A549 (cell line): ENCODE data around the gene PARP12. TPM values are rescaled to one million over a fixed set of nuclear protein-coding genes. Genes with fewer than 3 reads are reported as not detected.
"Not testable (repeated sequence)": the region's sequence is repeated elsewhere in the genome, so short reads cannot be mapped to it uniquely, and the experiment has no call there.

ENCODE experiments used
- ATAC-seq, 2 experiments: fragments of 200-7000 bp in 1 of 2; fragments of >200 bp in 1 of 2; cut with Nextera tagmentation in 1 of 2; cut with Tn5 transposase in 1 of 2; 3 replicates each; pipeline versions ENCODE4 v1.8.0 to v1.9.1; 2018 to 2020; ENCODE audit warnings: mild to moderate bottlenecking in 1 of 2, moderate library complexity in 1 of 2
- CTCF ChIA-PET: fragments of 300-600 bp; sonication (Branson Sonifier 250); formaldehyde crosslinking; extraction: SDS; loops from one replicate; lab custom pipeline; 2021; ENCODE audit warnings: antibody characterized with exemption, inconsistent platforms; lab: Yijun Ruan, JAX
- POLR2A ChIA-PET: fragments of 350-600 bp; formaldehyde crosslinking; extraction: SDS; loops from one replicate; lab custom pipeline; 2021; ENCODE audit warnings: antibody characterized with exemption, inconsistent platforms; lab: Yijun Ruan, JAX
- DNase-seq, 2 experiments: peaks; one replicate each; pipeline versions ENCODE4 v3.0.0 to v3.0.0-alpha.2; 2011 to 2016; ENCODE audit warnings: low read depth in 1 of 2, low spot score in 1 of 2
- FAIRE-seq: peaks from 2 replicates; lab custom pipeline; 2011; peaks lifted over from hg19 to GRCh38; lab: Jason Lieb, UNC
- H3K27ac ChIP-seq, 2 experiments: fragments of >200 bp; sonication (Bioruptor Twin); formaldehyde crosslinking; 3 replicates each; pipeline ENCODE4 v1.5.1; 2016 to 2017
- H3K4me1 ChIP-seq: fragments of >200 bp; sonication (Bioruptor Twin); formaldehyde crosslinking; 3 replicates; pipeline ENCODE4 v1.6.1; 2016
- H3K4me2 ChIP-seq: fragments of >200 bp; sonication (Bioruptor Twin); formaldehyde crosslinking; 3 replicates; pipeline ENCODE4 v1.6.1; 2016
- H3K4me3 ChIP-seq: fragments of >200 bp; sonication (Bioruptor Twin); formaldehyde crosslinking; 3 replicates; pipeline ENCODE4 v1.5.1; 2016
- H3K9me3 ChIP-seq: fragments of >200 bp; sonication (Bioruptor Twin); formaldehyde crosslinking; 3 replicates; pipeline ENCODE4 v1.6.1; 2016
- BCL3 ChIP-seq: fragments of >200 bp; sonication (Bioruptor Twin); formaldehyde crosslinking; IDR thresholded peaks from 3 replicates; pipeline ENCODE4 v1.6.1; 2016
- CTCF ChIP-seq: fragments of >200 bp; sonication (Bioruptor Twin); formaldehyde crosslinking; IDR thresholded peaks from 3 replicates; pipeline ENCODE4 v1.5.1; 2016
- E2F6 ChIP-seq: IDR thresholded peaks from 2 replicates; pipeline ENCODE4 v1.6.1; 2012; ENCODE audit warnings: low read depth, borderline replicate concordance
- EHF ChIP-seq: fragments of 250-450 bp; sonication (Bioruptor Pico); IDR thresholded peaks from 2 replicates; pipeline ENCODE4 v1.5.0; 2020; ENCODE audit warnings: mild to moderate bottlenecking
- HDAC2 ChIP-seq: fragments of 200-600 bp; sonication (generic); IDR thresholded peaks from 2 replicates; pipeline ENCODE4 v1.6.1; 2016
- HEYL ChIP-seq: fragments of 250-450 bp; sonication (Bioruptor Pico); IDR thresholded peaks from 2 replicates; pipeline ENCODE4 v1.8.0; 2021; ENCODE audit warnings: mild to moderate bottlenecking, moderate library complexity
- JUN ChIP-seq, 2 experiments: fragments of >200 bp; sonication (Bioruptor Twin); formaldehyde crosslinking; IDR thresholded peaks; 2 replicates in 1 of 2; 3 replicates in 1 of 2; pipeline ENCODE4 v1.6.1; 2016 to 2017
- KDM1A ChIP-seq: fragments of 200-600 bp; sonication (generic); IDR thresholded peaks from 2 replicates; pipeline ENCODE4 v1.6.1; 2016; ENCODE audit warnings: low read depth, mild to moderate bottlenecking
- KDM5A ChIP-seq: fragments of 200-600 bp; sonication (generic); IDR thresholded peaks from 2 replicates; pipeline ENCODE4 v1.6.1; 2016; ENCODE audit warnings: antibody characterized with exemption, mild to moderate bottlenecking
- MAX ChIP-seq: IDR thresholded peaks from 2 replicates; pipeline ENCODE4 v1.6.1; 2012
- NPAS2 ChIP-seq: fragments of 250-450 bp; sonication (Bioruptor Pico); IDR thresholded peaks from 2 replicates; pipeline ENCODE4 v1.8.0; 2022; ENCODE audit warnings: mild to moderate bottlenecking, moderate library complexity, borderline replicate concordance
- PHF8 ChIP-seq: fragments of 200-600 bp; sonication (generic); IDR thresholded peaks from 2 replicates; pipeline ENCODE4 v1.6.1; 2016; ENCODE audit warnings: low read depth, mild to moderate bottlenecking, antibody characterized with exemption, moderate library complexity, borderline replicate concordance
- POLR2A ChIP-seq: IDR thresholded peaks from 2 replicates; pipeline ENCODE4 v1.6.1; 2012; ENCODE audit warnings: mild to moderate bottlenecking, low read length
- POLR2AphosphoS2 ChIP-seq: conservative IDR thresholded peaks from 2 replicates; pipeline ENCODE4 v1.6.1; 2012; ENCODE audit warnings: low read length, improper control_type of control experiment, inconsistent platforms
- RAD21 ChIP-seq, 2 experiments: fragments of >200 bp in 1 of 2; sonication (Bioruptor Twin) in 1 of 2; formaldehyde crosslinking in 1 of 2; IDR thresholded peaks in 1 of 2; conservative IDR thresholded peaks in 1 of 2; 2 replicates in 1 of 2; 3 replicates in 1 of 2; pipeline ENCODE4 v1.6.1; 2012 to 2018; ENCODE audit warnings: inconsistent platforms in 1 of 2
- REST ChIP-seq: fragments of 200-600 bp; sonication (generic); IDR thresholded peaks from 2 replicates; pipeline ENCODE4 v1.6.1; 2016; ENCODE audit warnings: antibody characterized with exemption, mild to moderate bottlenecking, moderate library complexity
- RNF2 ChIP-seq: fragments of 200-600 bp; sonication (generic); IDR thresholded peaks from 2 replicates; pipeline ENCODE4 v1.6.1; 2016; ENCODE audit warnings: low read depth, mild to moderate bottlenecking, antibody characterized with exemption, moderate library complexity, borderline replicate concordance
- ZSCAN20 ChIP-seq: fragments of 250-450 bp; sonication (Bioruptor Pico); IDR thresholded peaks from 2 replicates; pipeline ENCODE4 v1.8.0; 2022; ENCODE audit warnings: mild to moderate bottlenecking, moderate library complexity
- WGBS: methylation state at CpG from one replicate; pipeline ENCODE4 v1.1.6; 2017; ENCODE audit errors: missing lambda C conversion rate; 5-methylcytosine and 5-hydroxymethylcytosine counted together
- polyA minus RNA-seq: library from RNA; depleted of rRNA, polyadenylated mRNA; stranded (reverse); fragments of >200 nt; gene quantifications from 2 replicates; pipeline ENCODE4 v1.2.3, GENCODE V29; 2011; rRNA and poly(A)+ RNA removed
- polyA plus RNA-seq, 4 experiments: library from polyadenylated mRNA; depleted of rRNA in 3 of 4; stranded (reverse); fragments of >200 nt; fragmentation: RNase III in 1 of 4; extraction: RNeasy Plus Mini Kit Qiagen cat#74134 plus additional on column Dnase treatment in 1 of 4; gene quantifications; 2 replicates in 3 of 4; 3 replicates in 1 of 4; pipeline ENCODE4 v1.2.3, GENCODE V29; 2011 to 2017

Gene PARP12
- polyA plus RNA-seq (2011; rRNA removed), result 16.0 and 16.2 TPM in 2 replicates
- polyA plus RNA-seq (2012; cell fraction: cytosol; rRNA removed), result 13.1 and 14.9 TPM in 2 replicates
- 28.3 and 31.5 TPM in 2 replicates for polyA plus RNA-seq (2012; cell fraction: nucleus; rRNA removed)
- polyA plus RNA-seq (2017; fragmentation: RNase III; extraction: RNeasy Plus Mini Kit Qiagen cat#74134 plus additional on column Dnase treatment), result 10.0 to 11.8 TPM (median 11.5 TPM) in 3 replicates
- 19.3 and 20.4 TPM in 2 replicates for polyA minus RNA-seq

- H3K4me1 ChIP-seq, result peaks cover 28% of the 10 kb centered on the region
- H3K27ac ChIP-seq, result peak within 1 kb of the TSS; percentile 79 to 94
- ChIA-PET CTCF (interaction anchor here (1.0 to 1.5 kb wide), 3 partner anchors 9 to 444 kb away, joined by 3 to 6 read pairs (median 4); no protein-coding TSS in a partner anchor), POLR2A (interaction anchor here (0.9 kb wide), 1 partner anchor 382 kb away, joined by 3 read pairs; no protein-coding TSS in a partner anchor)
- ATAC-seq (peak; percentile 74 to 76), FAIRE-seq (no peak), DNase-seq (peak; percentile 41 to 79)
- H3K4me2 ChIP-seq, result peak within 1 kb of the TSS; percentile 88
- H3K4me3 ChIP-seq, result peak within 1 kb of the TSS; percentile 65
- peaks cover 22% of the 10 kb centered on the region for H3K9me3 ChIP-seq
- TF ChIP-seq NPAS2 (CRISPR knock-in tag), result no peak
- peak; percentile 29; the same call in 1 of the 2 replicates for TF ChIP-seq POLR2A
- TF ChIP-seq ZSCAN20, result no peak
- TF ChIP-seq HDAC2, result 0 out of 2 replicates have a peak, but pooled peaks have one; percentile 17
- peak; percentile 48 to 75; a peak in 4 of 5 replicates for TF ChIP-seq JUN (IDR thresholded peaks at IDR 0.05)
- 0 out of 2 replicates have a peak, but pooled peaks have one; percentile 25 for TF ChIP-seq REST
- peak; percentile 59; the same call in 1 of the 2 replicates for TF ChIP-seq E2F6
- no peak for TF ChIP-seq EHF (CRISPR knock-in tag)
- TF ChIP-seq KDM5A, result no peak
- peak; percentile 89 for TF ChIP-seq PHF8
- TF ChIP-seq MAX, result peak; percentile 77
- 0 out of 5 replicates have a peak, but pooled peaks of 1 of the 2 experiments have one; percentile 25 for TF ChIP-seq RAD21 (conservative IDR thresholded peaks at IDR 0.05 in 1 of 2, IDR thresholded peaks at IDR 0.05 in 1 of 2)
- 18% methylated on average over 10 of the region's 106 CpGs for WGBS
Measured at GRCh38 chr7:140062528-140063299, at the start of gene PARP12. TSS of gene PARP12 (minus strand) at chr7:140062951. CDS start at chr7:140062847, 104 bp downstream.

- H3K4me1 ChIP-seq, CTCF ChIA-PET, H3K4me2 ChIP-seq, ATAC-seq, H3K27ac ChIP-seq, FAIRE-seq, H3K9me3 ChIP-seq, POLR2A ChIA-PET, DNase-seq, H3K4me3 ChIP-seq: not testable (repeated sequence)
- WGBS, result 93% methylated on average over 7 of the region's 8 CpGs
Measured at GRCh38 chr7:140108777-140109176, 46.0 kb upstream of the PARP12 start.

GRCh38 chr7:140096459-140096858, 33.7 kb upstream of the PARP12 start:
- Histone ChIP-seq H3K4me3 (no peak overlapping the region), H3K9me3 (no peaks in the 10 kb centered on the region), H3K27ac (no peak overlapping the region), H3K4me2 (no peak overlapping the region), H3K4me1 (no peaks in the 10 kb centered on the region)
- POLR2A ChIA-PET, result no interaction called here
- no peak for FAIRE-seq
- CTCF ChIA-PET, result no interaction called here
- no peak for TF ChIP-seq CTCF
- no peak for TF ChIP-seq HDAC2
- no peak for TF ChIP-seq BCL3
- no peak for TF ChIP-seq KDM1A
- no peak for TF ChIP-seq HEYL (CRISPR knock-in tag)
- TF ChIP-seq RNF2, result no peak
- TF ChIP-seq POLR2A, result no peak
- no peak for TF ChIP-seq POLR2AphosphoS2
- no peak for DNase-seq
- WGBS, result 68% methylated on average over 4 of the region's 4 CpGs
- no peak for ATAC-seq
